Stimulated activated CD4-positive, alpha-beta T cell treated with anti-CD3 and anti-CD28 coated beads, Interleukin-4, amount 100 ng/mL, for 24 hours (primary cell): ENCODE measurements around the gene DCAF15.

Source experiments
- DNase-seq: peaks from one replicate; pipeline ENCODE4 v3.0.0-alpha.2; 2020

DCAF15 gene

GRCh38 chr19:13931391-13932148 is 20.7 kb upstream of the DCAF15 start:
- no peak for DNase-seq

GRCh38 chr19:13932149-13932637 is 20.1 kb upstream of the DCAF15 start:
- no peak for DNase-seq

GRCh38 chr19:13932911-13933393 is 19.4 kb upstream of the DCAF15 start:
- no peak for DNase-seq

GRCh38 chr19:13934785-13935109 is 17.6 kb upstream of the DCAF15 start:
- DNase-seq, result no peak

- DNase-seq, result no peak
Observed at GRCh38 chr19:13935765-13936510, 16.4 kb upstream of the DCAF15 start.

- DNase-seq, result no peak
Observed at GRCh38 chr19:13937479-13938300, 14.6 kb upstream of the DCAF15 start.

GRCh38 chr19:13938301-13939064 is 13.8 kb upstream of the DCAF15 start, which contains the start of gene PODNL1:
PODNL1 (minus strand) TSS chr19:13938417; CDS start chr19:13938181, 236 bp downstream.
- no peak for DNase-seq

GRCh38 chr19:13942023-13942684 is 10.2 kb upstream of the DCAF15 start:
- no peak for DNase-seq

GRCh38 chr19:13946414-13946813 is 5.9 kb upstream of the DCAF15 start:
- no peak for DNase-seq

- DNase-seq, result no peak
Observed at GRCh38 chr19:13951043-13951442, 1.3 kb upstream of the DCAF15 start.

- no peak for DNase-seq
Observed at GRCh38 chr19:13951799-13952153, 533 bp upstream of the DCAF15 start.

- peak; percentile 9 for DNase-seq
Observed at GRCh38 chr19:13952931-13953531, 722 bp downstream of the DCAF15 start.

GRCh38 chr19:13954185-13954584 is 1.9 kb downstream of the DCAF15 start:
- no peak for DNase-seq

- no peak for DNase-seq
Observed at GRCh38 chr19:13955662-13956364, 3.5 kb downstream of the DCAF15 start.

- DNase-seq, result no peak
Observed at GRCh38 chr19:13956365-13956744, 4.0 kb downstream of the DCAF15 start.

- no peak for DNase-seq
Observed at GRCh38 chr19:13957051-13957450, 4.7 kb downstream of the DCAF15 start.

GRCh38 chr19:13958043-13958442 is 5.7 kb downstream of the DCAF15 start:
- DNase-seq, result no peak

GRCh38 chr19:13959141-13959961 is 7.0 kb downstream of the DCAF15 start:
- DNase-seq, result no peak

- DNase-seq, result no peak
Observed at GRCh38 chr19:13959962-13960862, 7.9 kb downstream of the DCAF15 start.
